CD4-positive, alpha-beta T cell (primary cell): ENCODE results near the gene FRYL. TPM values are rescaled to one million over a fixed set of nuclear protein-coding genes. Genes with fewer than 3 reads are reported as not detected.
A peak's percentile ranks its signal among the peaks of the same experiment; 100 is the strongest.

Experiments used
- ATAC-seq: fragments of 200-7000 bp; cut with Tn5 transposase; one replicate; pipeline ENCODE4 v1.10.0; 2022; ENCODE audit warnings: mild to moderate bottlenecking; ENCODE audit not compliant: poor library complexity
- CTCF ChIA-PET: fragments of 350-600 bp; sonication (Branson Sonifier 250); formaldehyde crosslinking; loops from one replicate; lab custom pipeline; 2021; ENCODE audit warnings: antibody characterized with exemption, inconsistent platforms; lab: Charles Lee
- POLR2A ChIA-PET: fragments of 350-600 bp; sonication (Branson Sonifier 250); formaldehyde crosslinking; loops from one replicate; lab custom pipeline; 2021; ENCODE audit warnings: antibody characterized with exemption, inconsistent platforms; lab: Charles Lee
- DNase-seq, 14 experiments: peaks; one replicate each; pipeline ENCODE4 v3.0.0-alpha.2; 2013 to 2020; ENCODE audit warnings: mixed read lengths in 2 of 14
- H3K27ac ChIP-seq, 2 donors: one replicate each; pipeline versions ENCODE4 v1.5.1 to v1.7.0; 2013; ENCODE audit warnings: low read length in 2 of 2, low read depth in 1 of 2, mild to moderate bottlenecking in 1 of 2
- H3K27me3 ChIP-seq, 2 experiments: 1 replicate in 1 of 2; 2 replicates in 1 of 2; pipeline versions ENCODE4 v1.6.1 to v1.7.0; 2013; ENCODE audit warnings: low read length in 2 of 2, control low read depth in 1 of 2, mild to moderate bottlenecking in 1 of 2, moderate library complexity in 1 of 2; ENCODE audit not compliant: insufficient read depth in 2 of 2, control insufficient read depth in 1 of 2
- H3K36me3 ChIP-seq: one replicate; pipeline ENCODE4 v1.6.1; 2013; ENCODE audit warnings: low read length, control low read depth; ENCODE audit not compliant: insufficient read depth
- H3K4me1 ChIP-seq: one replicate; pipeline ENCODE4 v1.6.1; 2013; ENCODE audit warnings: low read length, control low read depth; ENCODE audit not compliant: insufficient read depth
- H3K4me3 ChIP-seq: one replicate; pipeline ENCODE4 v1.5.1; 2013; ENCODE audit warnings: mild to moderate bottlenecking, low read length, moderate library complexity
- H3K9me3 ChIP-seq, 2 experiments: 1 replicate in 1 of 2; 2 replicates in 1 of 2; pipeline versions ENCODE4 v1.6.1 to v1.7.0; 2013; ENCODE audit warnings: low read length in 2 of 2, mild to moderate bottlenecking in 2 of 2, control low read depth in 1 of 2, moderate library complexity in 1 of 2; ENCODE audit not compliant: control insufficient read depth in 1 of 2, insufficient read depth in 1 of 2
- H3K27ac Mint-ChIP-seq: one replicate; pipeline ENCODE4 v1.8.0; 2020; ENCODE audit warnings: mixed read lengths
- H3K27me3 Mint-ChIP-seq: one replicate; pipeline ENCODE4 v1.8.0; 2021; ENCODE audit warnings: mixed read lengths
- H3K36me3 Mint-ChIP-seq: one replicate; pipeline ENCODE4 v1.8.0; 2021; ENCODE audit warnings: low read depth, mixed read lengths
- H3K4me1 Mint-ChIP-seq: one replicate; pipeline ENCODE4 v1.8.0; 2021; ENCODE audit warnings: low read depth, mixed read lengths
- H3K4me3 Mint-ChIP-seq: one replicate; pipeline ENCODE4 v1.8.0; 2020; ENCODE audit warnings: mild to moderate bottlenecking, mixed read lengths
- H3K9me3 Mint-ChIP-seq: one replicate; pipeline ENCODE4 v1.8.0; 2020; ENCODE audit warnings: mixed read lengths
- CTCF ChIP-seq: fragments of 200-600 bp; IDR thresholded peaks from one replicate; pipeline ENCODE4 v1.8.0; 2022; ENCODE audit warnings: antibody characterized with exemption, mild to moderate bottlenecking
- intact Hi-C, 2 experiments: fragments of 100-400 bp; cut with DNase I in 1 of 2; cut with micrococcal nuclease in 1 of 2; formaldehyde crosslinking; loops; one replicate each; pipeline versions ENCODE4 v1.15.1 to v1.9.0; 2023 to 2025; cut with DNase I, micrococcal nuclease
- total RNA-seq, 174 experiments: library from RNA in 2 of 174; stranded (reverse) in 2 of 174; gene quantifications; one replicate each; pipeline ENCODE4 v1.2.3 and lab custom pipeline; 2021 to 2026

Gene FRYL
- total RNA-seq, 2 experiments from 2014 or later: 86.1 to 87.7 TPM

DNA sequence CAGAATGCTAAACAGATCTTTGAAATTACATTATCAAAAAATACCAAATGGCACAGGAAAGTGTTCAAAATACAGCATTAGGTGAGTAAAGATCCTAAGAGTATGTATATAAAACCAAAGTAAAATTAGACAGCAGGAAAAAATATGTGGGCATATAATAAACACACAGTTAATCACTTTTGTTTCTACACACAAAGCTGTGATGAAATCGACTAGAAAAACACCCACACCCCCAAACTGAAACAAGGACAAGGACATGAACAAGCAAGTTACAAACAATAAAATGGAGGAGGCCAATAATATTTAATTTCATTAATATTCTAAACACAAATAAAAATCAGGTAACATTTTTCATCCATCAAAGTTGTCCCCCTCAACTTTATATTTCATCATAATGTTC, 143.2 kb downstream of the FRYL start:
- no peaks in the 10 kb centered on the region for H3K9me3 Mint-ChIP-seq
- CTCF ChIA-PET: interaction anchor here (1.0 kb wide), 1 partner anchor 11 kb away, joined by 3 read pairs; no protein-coding TSS in a partner anchor
- Histone ChIP-seq H3K9me3 (no peaks in the 10 kb centered on the region), H3K27me3 (no peaks in the 10 kb centered on the region), H3K4me1 (peaks cover 4% of the 10 kb centered on the region), H3K27ac (no peak overlapping the region), H3K4me3 (no peak overlapping the region), H3K36me3 (no peaks in the 10 kb centered on the region)
- H3K27ac Mint-ChIP-seq: no peak overlapping the region
- ATAC-seq: no peak
- H3K36me3 Mint-ChIP-seq: peaks cover 20% of the 10 kb centered on the region
- POLR2A ChIA-PET: no interaction called here
- peaks cover 44% of the 10 kb centered on the region for H3K4me1 Mint-ChIP-seq
- DNase-seq: no peak
- H3K4me3 Mint-ChIP-seq: no peak overlapping the region
- no peak for TF ChIP-seq CTCF
- no peaks in the 10 kb centered on the region for H3K27me3 Mint-ChIP-seq
- intact Hi-C loops: no loop called here

DNA sequence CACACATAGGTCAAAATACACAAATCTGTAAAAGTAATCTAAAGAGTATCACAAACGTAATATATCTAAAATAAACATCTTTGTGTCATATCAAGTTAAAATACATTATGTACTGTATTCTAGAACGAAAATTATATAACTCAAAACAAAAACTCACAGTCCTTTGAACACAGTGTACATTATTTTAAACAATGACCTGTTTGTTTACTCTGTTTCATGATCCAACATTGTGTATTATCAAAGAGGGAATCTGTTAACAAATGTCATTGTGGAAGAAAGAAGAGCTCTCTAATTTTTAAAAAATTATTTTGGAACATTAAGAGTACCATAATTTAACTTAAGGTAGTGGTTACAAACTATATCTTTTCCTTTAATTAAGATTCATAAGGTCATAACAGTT, 144.1 kb downstream of the FRYL start:
- H3K27ac Mint-ChIP-seq: no peak overlapping the region
- Histone ChIP-seq H3K27ac (no peak overlapping the region), H3K36me3 (no peaks in the 10 kb centered on the region), H3K4me3 (no peak overlapping the region), H3K4me1 (peaks cover 4% of the 10 kb centered on the region), H3K9me3 (no peaks in the 10 kb centered on the region), H3K27me3 (no peaks in the 10 kb centered on the region)
- DNase-seq (no peak), ATAC-seq (no peak)
- CTCF ChIA-PET: no interaction called here
- H3K4me1 Mint-ChIP-seq: peaks cover 36% of the 10 kb centered on the region
- POLR2A ChIA-PET: no interaction called here
- H3K36me3 Mint-ChIP-seq: peaks cover 19% of the 10 kb centered on the region
- intact Hi-C loops: no loop called here
- TF ChIP-seq CTCF: no peak
- no peaks in the 10 kb centered on the region for H3K27me3 Mint-ChIP-seq
- no peaks in the 10 kb centered on the region for H3K9me3 Mint-ChIP-seq
- no peak overlapping the region for H3K4me3 Mint-ChIP-seq

DNA sequence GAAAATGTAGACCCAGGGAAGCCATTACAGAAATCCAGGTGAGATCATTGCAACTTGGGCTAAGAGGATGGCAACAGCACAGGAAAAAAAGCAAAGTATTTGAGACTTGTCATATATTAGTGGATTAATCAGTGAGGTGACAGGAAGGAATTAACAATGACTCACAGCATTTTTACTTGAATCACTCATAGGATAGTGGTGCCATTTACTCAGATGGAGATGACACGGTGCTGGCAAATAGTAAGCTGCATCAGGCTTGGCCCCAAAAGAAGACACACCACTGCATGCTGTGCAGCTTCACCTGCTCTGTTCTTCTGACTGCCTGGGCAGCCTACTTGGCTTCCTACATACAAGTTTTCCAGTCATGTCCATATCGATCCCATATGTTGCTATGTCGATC, 144.8 kb downstream of the FRYL start:
- Histone ChIP-seq H3K9me3 (no peaks in the 10 kb centered on the region), H3K4me1 (peaks cover 4% of the 10 kb centered on the region), H3K4me3 (no peak overlapping the region), H3K27ac (no peak overlapping the region), H3K36me3 (no peaks in the 10 kb centered on the region), H3K27me3 (no peaks in the 10 kb centered on the region)
- ATAC-seq: no peak
- Mint-ChIP-seq H3K27ac (no peak overlapping the region), H3K27me3 (no peaks in the 10 kb centered on the region), H3K4me3 (no peak overlapping the region), H3K36me3 (peaks cover 15% of the 10 kb centered on the region), H3K9me3 (no peaks in the 10 kb centered on the region), H3K4me1 (peaks cover 29% of the 10 kb centered on the region)
- CTCF ChIA-PET: no interaction called here
- intact Hi-C loops: no loop called here
- TF ChIP-seq CTCF: no peak
- POLR2A ChIA-PET: no interaction called here
- peak in 2 of 14 experiments; percentile 12 to 40 for DNase-seq
